SHP77 (cell line): ENCODE measurements around the gene POLN.

Source experiments
- DNase-seq, 2 experiments: peaks; one replicate each; lab custom pipeline; 2025; lab: John Stamatoyannopoulos, UW

The POLN gene

GRCh38 chr4:2116687-2117400 lies 125.1 kb downstream of the POLN start:
- DNase-seq, result no peak

- DNase-seq, result no peak
These were observed 136.4 kb downstream of the POLN start for GRCh38 chr4:2105559-2105958.

GRCh38 chr4:2104556-2105345 lies 137.2 kb downstream of the POLN start:
- no peak for DNase-seq

DNA sequence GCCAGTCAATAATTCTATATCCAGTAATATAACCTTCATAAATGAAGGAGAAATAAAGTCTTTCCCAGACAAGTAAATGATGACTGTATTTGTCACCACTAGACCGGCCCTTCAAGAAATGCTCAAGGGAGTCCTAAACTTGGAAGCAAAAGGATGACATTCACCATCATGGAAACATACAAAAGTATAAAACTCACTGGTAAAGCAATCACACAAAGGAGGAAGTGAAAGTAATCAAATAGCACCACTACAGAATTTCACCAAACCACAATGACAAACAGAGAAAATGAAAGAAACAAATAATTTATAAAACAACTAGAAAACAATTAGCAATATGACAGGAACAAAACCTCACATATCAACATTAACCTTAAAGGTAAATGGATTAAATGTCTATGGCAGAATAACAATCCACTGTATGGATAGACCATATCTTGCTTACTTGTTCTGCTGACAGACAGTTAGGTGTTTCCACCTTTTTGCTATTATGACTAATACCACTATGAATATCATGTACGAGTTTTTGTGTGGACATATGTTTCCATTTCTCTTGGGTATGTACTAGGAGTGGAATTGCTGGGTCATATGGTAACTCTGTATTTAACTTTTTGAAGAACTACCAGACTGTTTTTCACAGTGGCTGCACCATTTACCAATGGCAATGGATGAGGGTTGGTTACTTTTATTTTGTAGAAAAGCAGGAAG lies 137.9 kb downstream of the POLN start:
- no peak for DNase-seq

- DNase-seq, result no peak
These were observed 138.6 kb downstream of the POLN start for GRCh38 chr4:2103127-2103842.

DNA sequence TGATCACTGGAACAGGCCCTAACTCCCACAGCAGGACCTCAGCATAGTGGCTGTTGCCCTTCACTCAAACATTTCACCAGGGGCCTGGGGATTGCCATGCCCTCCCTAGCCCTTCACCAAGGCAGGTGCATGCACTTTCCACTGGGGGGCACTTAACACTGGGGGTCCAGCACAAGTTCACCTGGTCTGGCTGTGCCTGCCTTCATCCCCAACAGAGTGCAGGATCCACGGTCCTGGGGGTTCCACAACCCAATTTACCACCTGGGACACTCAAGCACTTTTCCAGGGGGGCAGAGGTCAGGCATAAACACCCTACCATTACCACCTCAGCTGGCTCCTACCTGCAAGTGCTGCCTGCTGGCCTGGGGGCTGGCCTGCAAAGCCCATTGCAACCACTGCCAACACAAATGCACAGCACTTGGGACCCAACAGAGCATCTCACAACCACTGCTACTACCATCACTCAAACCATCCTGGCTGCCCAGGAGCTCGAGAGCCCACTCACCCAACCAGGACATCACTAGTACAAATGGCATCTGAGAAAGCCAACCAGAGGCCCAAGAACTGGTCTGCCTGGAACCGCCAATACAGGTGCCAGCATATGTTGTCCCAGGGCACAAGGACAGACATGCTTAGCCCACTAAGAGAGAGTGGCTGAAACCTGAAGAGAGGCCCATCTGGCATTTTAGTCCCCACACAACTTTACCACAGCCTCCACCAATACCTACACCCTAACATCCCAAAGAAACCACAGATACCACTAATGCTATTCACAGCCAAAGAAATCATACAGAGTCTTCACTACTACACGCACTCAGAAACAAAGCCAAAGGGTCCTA lies 139.7 kb downstream of the POLN start:
- no peak for DNase-seq

GRCh38 chr4:2101346-2102044 lies 140.4 kb downstream of the POLN start:
- no peak for DNase-seq

GRCh38 chr4:2096073-2096609 lies 145.8 kb downstream of the POLN start:
- DNase-seq, result no peak

- no peak for DNase-seq
These were observed 146.5 kb downstream of the POLN start for GRCh38 chr4:2095236-2096072.

- no peak for DNase-seq
These were observed 147.4 kb downstream of the POLN start for GRCh38 chr4:2094545-2094944.

- DNase-seq, result no peak
These were observed 148.7 kb downstream of the POLN start for GRCh38 chr4:2093265-2093664.

DNA sequence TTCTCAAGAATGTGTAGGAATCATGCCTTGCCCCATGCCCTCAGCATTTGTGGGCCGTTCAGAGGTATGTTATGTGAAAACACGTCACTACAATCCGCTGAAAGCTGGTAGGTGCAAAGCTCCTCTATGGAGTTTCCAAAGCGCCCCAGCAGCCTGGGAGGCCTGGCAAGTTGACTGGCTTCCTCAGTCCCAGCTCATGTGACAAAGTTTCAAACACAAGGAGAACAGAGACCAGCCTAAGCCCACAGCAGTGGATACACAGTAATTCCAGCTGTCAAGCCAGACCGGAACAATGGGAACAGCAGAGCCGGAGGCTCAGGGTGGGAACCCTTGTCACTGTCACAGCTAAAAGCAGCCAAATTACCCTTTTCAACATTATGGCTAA lies 149.3 kb downstream of the POLN start:
- no peak for DNase-seq

DNA sequence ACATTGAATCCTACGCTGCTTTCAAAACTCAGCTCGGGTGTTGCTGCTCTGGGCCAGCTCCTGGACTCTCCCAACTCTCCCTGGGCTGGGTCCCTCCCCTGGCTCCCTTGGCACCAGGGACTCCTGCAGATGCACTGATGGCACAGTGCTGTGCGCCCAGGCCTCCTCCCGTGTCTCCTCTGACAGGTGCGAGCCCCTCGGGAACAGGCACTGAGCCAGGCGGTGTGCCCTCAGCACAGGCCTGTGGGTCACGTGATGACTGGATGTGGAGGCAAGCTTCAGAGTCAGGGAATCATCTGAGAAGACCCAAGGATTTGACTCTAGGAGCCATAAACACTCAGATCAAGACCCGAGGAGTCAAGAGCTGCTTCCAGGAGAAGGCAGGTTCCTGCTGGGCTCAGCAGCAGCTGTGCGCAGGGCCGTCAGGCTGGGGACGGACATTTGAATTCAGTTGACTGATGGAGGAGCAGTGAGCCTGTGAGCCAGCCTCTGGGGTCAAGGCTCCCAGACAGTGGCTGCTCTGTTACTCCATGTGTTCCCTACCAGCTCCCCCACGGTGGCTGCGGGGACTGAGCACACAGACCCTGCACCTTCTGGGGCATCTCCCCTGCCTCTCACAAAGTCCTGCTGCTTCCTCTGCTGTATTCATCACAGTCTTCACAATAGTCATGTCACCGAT lies 149.8 kb downstream of the POLN start:
- DNase-seq, result peak in 1 of 2 experiments; percentile 10

DNA sequence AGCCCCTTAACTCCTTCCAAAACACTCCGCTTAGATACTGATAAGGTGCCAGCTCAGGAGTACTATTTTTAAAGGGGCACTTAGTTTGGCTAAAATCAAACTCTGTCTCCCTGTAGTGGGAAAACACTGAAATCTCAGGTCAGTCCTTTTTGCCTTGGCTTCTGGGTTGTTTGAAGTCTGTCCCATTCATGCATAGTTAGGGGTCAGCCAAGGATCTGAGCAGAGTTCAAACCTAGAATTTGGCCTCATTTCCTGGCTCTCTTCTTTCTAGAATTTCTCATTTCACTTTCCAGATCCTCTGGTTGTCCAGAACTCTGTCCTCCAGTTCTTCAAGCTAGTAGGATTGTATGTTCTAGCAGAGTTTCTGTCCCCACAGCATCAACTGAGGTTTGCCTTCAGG lies 151.3 kb downstream of the POLN start:
- no peak for DNase-seq

DNA sequence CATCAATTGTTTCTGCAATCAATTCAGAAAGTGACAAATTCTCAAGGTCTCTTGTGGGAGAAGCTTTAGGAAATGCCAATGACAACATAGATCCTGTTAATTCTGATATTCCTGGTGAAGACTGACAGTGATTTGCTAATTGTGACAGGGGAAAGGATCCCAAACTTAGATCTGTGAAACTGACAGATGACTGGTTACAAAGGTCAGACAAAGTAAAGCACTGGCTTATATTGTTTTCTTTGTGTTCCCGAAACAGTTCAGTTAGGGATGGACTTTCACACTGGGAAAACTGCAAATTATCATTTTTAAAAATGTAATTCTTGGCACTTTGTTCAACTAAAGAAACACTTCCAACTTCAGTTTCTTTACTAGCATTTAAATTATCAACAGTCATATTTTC lies 152.7 kb downstream of the POLN start:
- DNase-seq, result no peak

- no peak for DNase-seq
These were observed 154.8 kb downstream of the POLN start for GRCh38 chr4:2087170-2087569.

DNA sequence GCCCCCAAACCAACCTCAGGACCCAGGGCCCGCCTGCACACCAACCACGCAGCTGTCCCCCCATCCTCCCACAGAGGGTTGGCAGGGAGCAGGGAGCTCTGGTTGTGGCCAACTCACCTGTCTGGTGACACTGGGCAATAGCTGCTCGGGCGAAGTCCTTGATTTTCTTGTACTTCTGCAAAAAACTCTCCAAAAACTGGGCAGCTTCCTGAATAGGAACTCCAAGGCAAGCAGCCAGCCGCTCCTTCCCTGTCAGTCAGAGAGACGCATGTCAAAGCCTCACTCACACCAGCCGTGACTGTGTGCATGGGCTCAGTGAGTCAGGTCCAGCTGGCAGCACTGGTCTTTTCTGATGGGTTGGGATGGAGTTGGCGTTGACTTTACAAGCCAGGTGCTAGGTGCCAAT lies 156.4 kb downstream of the POLN start:
- DNase-seq, result no peak

DNA sequence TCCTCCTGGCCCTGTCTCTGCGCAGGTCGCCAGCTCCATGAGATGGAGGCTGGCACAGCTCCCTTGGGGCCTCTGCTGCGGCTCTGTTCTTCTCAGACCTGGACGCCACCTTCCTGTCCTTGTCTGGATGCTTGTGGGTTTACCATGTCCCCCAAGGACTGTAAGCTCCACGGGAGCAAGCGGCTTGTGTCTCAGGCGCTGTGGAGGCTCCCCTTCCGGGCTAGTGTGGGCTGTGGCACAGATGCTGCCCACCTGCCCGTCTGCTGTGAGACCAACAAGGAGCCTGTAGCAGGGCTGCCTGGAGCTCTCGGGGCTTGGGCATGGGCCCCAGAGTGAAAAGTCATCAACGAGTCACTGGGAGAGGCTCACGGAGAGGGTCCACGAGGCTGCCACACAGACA lies 157.6 kb downstream of the POLN start:
- DNase-seq, result no peak

DNA sequence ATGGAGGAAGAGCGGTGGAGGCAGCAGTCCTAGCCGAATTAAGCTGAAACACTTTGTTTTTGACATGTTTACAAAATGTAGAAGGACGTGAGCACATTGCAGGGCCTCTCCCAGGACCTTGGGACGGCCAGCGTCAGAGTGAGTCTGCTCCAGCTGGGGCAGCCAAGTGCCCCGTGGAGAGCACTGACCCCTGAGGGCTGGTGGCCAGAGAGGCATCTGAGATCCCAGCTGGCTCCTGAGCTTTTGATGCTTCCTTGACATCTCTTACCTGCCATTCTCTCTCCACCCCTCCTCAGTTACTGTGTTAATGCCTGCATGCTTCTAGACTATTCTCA lies 158.1 kb downstream of the POLN start:
- no peak for DNase-seq
